Activated CD8-positive, alpha-beta memory T cell treated with anti-CD3 and anti-CD28 coated beads, Interleukin-2, amount 50 U/mL, for 48 hours (primary cell): ENCODE measurements around the gene PDPR.
"Not testable (repeated sequence)": the region's sequence is repeated elsewhere in the genome, so short reads cannot be mapped to it uniquely, and the experiment has no call there.

ENCODE experiments used
- DNase-seq: peaks from one replicate; pipeline ENCODE4 v3.0.0-alpha.2; 2020

PDPR gene

GRCh38 chr16:70135796-70136195 lies 21.7 kb downstream of the PDPR start:
- DNase-seq: not testable (repeated sequence)

DNA sequence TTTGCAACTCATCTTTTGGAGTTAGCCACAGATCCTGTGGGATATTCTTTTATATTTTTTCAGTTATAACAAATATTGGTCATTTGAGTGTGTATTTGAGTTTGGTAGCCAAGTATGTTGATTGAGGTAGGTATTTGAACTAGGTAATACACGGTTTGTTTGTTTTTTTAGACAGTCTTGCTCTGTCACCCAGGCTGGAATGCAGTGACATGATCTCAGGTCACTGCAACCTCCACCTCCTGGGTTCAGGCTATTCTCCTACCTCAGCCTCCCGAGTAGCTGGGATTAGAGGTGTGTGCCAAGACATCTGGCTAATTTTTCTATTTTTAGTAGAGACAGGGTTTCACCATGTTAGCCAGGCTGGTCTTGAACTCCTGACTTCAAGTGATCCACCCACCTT lies 22.5 kb downstream of the PDPR start:
- not testable (repeated sequence) for DNase-seq

DNA sequence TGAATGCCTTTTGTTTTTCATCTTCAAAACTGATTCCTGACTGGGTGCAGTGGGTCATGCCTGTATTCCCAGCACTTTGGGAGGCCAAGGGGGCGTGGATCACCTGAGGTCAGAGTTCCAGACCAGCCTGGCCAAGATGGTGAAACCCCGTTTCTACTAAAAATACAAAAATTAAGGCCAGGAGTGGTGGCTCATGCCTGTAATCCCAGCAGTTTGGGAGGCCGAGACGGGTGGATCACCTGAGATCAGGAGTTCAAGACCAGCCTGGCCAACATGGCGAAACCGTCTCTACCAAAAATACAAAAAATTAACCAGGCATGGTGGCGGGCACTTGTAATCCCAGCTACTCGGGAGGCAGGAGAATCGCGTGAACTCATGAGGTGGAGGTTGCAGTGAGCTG lies 28.6 kb downstream of the PDPR start:
- not testable (repeated sequence) for DNase-seq

GRCh38 chr16:70143231-70143895 lies 29.2 kb downstream of the PDPR start:
- not testable (repeated sequence) for DNase-seq

GRCh38 chr16:70147853-70148252 lies 33.7 kb downstream of the PDPR start:
- not testable (repeated sequence) for DNase-seq

DNA sequence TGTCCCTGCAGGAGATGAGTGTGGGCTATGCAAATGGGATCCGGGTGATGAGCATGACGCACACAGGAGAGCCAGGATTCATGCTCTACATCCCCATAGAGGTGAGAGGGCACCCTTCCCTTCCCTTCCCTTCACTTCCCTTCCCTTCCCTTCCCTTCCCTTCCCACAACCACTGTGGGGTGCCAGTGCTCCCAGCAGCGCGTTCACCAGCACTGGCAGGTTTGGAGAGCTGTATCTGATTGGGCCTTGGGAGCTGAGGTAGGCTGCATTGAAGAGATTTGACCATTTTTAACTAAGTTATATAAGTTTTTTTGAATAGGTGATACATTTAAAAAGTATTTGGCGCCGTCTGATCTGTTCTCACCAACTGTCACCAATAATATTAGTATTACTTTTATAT lies 34.3 kb downstream of the PDPR start:
- not testable (repeated sequence) for DNase-seq

- DNase-seq: not testable (repeated sequence)
Measured at GRCh38 chr16:70149296-70149695, 35.2 kb downstream of the PDPR start.

DNA sequence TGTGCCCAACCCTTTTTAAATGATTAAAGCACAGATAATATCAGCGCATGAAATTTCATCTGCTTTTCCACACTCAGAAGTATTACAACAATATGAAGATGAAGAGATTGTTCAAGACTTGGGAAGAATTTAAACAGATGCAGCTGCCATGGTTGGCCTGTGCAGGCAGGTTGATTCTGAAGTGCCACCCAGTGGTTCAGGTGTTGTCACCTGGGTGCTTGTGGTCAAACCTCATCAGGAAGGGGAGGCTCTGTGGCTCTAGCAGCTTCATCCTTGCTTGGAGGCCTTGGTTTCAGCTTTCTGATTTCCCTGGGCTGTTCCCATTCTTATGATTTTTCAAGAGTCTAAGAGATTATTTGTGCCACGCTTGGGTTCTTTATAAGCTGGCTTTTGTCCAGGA lies 37.3 kb downstream of the PDPR start:
- no peak for DNase-seq

DNA sequence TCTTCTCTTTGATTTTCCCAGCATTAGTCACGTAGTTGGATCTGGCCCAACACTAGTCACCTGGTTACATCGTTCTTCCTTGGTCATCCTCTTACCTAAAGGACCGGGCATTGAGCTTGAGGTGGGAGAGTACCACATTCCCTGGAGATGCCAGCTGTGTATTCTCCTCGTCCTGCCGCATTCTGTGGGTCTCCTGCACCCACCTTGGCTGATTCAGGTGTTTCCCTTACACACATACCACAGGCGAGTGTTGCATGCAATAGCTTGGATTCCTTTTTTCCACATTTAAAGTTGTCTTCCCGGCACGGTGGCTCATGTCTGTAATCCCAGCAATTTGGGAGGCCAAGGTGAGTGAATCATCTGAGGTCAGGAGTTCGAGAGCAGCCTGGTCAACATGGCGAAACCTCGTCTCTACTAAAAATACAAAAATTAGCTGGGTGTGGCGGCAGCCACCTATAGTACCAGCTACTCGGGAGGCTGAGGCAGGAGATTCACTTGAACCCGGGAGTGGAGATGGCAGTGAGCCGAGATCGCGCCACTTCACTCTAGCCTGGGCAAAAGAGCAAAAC lies 37.9 kb downstream of the PDPR start:
- DNase-seq: no peak

- no peak for DNase-seq
Measured at GRCh38 chr16:70152578-70153302, 38.6 kb downstream of the PDPR start.

DNA sequence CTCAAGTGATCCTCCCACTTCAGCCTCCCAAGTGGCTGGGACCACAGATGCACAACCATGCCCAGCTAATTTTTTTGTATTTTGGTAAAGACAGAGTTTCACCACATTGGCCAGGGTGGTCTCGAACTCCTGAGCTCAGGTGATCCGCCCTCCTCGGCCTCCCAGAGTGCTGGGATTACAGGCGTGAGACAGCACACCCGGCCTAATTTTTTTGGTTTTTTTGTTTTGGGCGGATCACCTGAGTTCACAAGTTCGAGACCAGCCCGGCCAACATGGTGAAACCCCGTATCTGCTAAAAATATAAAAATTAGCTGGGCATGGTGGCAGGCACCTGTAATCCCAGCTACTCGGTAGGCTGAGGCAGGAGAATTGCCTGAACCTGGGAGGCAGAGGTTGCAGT lies 40.6 kb downstream of the PDPR start:
- DNase-seq: not testable (repeated sequence)

DNA sequence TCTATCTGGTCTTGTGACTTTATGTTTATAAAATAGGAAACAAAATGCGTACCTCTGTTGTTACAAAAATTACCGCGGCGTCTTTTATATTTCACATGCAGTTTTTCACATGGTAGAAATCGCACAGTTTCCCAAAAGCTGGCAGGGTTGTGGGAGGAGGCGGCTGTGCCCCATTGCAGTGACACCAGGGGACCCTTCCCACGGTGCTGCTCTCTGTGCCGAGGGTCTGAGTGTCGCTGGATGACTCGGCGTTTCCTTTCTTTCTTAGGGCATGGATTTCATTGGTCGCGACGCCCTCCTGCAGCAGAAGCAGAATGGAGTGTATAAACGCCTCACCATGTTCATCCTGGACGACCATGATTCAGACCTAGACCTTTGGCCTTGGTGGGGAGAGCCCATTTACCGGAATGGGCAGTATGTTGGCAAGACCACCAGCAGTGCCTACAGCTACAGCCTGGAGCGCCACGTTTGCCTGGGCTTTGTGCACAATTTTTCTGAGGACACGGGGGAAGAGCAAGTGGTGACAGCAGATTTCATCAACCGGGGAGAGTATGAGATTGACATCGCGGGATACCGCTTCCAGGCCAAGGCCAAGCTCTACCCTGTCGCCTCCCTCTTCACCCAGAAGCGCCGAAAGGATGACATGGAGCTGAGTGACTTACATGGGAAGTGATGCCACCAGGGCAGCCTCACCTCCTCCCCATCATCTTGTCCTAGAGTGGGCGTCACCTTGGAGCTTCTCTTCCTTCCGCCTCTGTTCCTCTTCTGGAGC lies 42.3 kb downstream of the PDPR start:
- DNase-seq: no peak

DNA sequence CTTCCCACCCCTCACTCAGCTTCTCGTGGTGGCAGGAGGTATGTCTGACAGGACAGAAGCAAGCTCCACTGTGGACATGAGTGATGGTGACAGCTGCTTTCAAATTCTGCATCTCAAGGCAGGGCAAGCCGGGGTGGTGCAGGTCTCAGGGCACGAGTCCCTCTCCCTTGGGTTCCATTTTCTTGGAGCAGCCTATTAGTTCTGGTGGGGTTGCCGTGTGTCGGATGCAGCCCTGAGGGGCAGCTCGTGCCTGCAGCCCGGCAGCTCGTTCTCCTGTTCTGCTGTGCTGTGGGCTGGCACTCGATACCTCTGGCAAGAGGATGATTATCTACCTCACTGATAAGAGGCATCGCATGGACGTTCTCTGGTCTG lies 43.0 kb downstream of the PDPR start:
- no peak for DNase-seq

DNA sequence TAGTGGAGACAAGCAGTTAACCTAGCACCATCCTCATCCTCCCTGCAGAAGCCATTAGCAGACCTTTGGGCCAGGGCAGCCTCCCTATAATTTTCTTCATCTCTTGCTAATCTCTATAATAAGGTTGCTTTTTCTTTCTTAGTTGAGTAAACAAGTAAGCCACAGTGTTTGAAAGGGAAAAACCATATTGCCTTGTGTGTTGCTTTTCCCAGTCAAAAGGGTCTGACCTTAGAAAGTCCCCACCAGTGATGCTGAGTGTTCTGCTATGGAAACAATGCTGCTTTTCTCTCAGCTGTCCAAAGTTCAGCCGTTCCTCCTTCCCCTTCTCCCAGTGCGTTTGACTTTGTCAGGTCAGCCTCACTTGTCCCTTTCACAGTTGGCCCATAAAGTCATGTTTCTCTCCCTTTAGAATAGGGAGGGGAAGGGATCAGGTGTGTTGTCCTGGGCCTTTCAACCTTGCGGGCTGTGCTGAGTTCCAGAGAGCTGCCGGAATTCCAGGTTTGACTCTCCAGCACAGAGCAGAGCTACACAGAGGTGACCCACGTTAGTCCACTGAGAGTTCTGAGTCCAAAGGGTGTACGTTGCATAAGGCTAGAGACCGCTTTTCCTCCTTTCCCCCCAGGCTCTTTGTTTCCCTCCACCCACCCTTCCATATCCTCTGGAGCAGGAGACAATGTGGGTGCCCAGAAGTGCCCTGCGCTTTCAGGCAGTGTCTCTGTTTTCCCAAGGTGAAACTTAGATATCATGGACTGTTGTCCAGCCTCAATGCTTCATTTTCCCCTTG lies 43.5 kb downstream of the PDPR start:
- no peak for DNase-seq

DNA sequence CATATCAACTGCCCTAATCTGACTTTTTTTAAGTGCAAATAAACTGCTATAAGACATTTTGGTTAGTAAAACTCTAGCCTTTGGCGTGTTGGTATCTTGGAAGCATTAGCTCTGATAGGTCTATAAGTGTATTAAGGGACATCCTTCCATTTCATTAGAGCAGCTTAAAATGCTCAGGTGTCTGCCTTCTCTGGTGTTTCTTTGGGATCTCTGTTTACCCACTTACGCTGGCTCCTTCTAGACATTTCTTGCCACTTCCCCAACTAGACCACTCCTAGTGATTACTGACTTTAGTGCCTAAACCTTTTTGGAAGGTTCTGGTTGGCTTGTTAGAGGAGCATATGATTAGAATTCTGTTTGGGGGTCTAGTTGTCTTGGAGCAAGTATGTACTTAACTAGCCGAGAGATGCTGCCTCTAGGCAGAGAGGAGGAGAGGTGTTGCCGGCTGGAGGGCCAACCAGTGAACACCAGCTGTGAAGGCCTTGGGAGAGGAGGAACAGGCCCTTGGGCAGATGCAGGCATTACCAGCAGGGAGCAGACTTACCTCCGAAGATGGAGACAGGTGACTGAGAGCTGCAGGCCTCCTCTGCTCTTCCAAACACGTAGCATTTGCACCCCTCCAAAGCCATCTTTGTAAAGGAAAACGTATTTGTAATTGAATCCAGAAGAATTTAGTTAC lies 44.3 kb downstream of the PDPR start:
- no peak for DNase-seq

- DNase-seq: no peak
Measured at GRCh38 chr16:70159355-70160348, 45.5 kb downstream of the PDPR start.

GRCh38 chr16:70160388-70160787 lies 46.3 kb downstream of the PDPR start:
- DNase-seq: no peak

GRCh38 chr16:70160821-70161220 lies 46.7 kb downstream of the PDPR start:
- no peak for DNase-seq

DNA sequence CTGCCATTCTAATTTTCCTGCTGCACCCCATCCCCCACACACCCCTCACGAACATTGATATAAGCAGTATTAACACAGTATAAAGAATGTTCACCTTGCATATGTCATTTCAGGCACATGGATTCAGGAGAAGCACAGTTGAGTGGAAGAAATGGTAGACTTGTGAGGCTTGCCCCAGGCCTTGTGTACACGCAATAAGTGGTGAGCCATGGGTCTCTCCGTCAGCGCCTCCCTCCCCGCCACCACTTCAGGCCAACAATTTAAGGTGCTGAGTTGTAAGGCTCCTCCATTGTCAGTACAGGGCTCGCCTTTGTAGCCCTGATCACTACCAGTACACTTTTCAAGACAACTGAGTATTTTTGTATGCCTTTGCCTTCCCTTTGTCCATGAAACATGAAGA lies 47.2 kb downstream of the PDPR start:
- no peak for DNase-seq

- no peak for DNase-seq
Measured at GRCh38 chr16:70162041-70162451, 47.9 kb downstream of the PDPR start.

DNA sequence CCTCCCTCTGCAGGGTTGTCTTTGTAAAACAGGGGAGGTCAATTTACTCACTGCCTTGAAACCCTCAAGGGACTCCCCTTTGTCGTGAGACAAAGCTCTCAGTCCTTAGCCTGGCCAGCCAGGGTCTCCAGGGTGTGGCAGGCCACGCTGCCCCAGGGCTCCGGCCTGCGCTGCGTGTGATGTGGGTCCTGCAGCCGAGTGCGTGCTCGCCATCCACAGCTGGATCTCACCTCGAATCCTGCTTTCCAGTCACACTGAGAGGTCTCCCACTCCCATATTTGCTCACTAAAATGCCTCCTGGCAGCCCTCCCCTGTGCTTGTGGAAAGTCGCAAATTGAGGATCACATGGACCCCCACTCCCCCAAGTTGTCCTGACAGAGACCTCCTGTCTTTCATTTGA lies 49.5 kb downstream of the PDPR start:
- DNase-seq: no peak
